ENCODE results near the gene USP24. TPM values are rescaled to one million over a fixed set of nuclear protein-coding genes. Genes with fewer than 3 reads are reported as not detected.

USP24 gene
- total RNA-seq, 2 experiments from 2014 or later = 53.8 to 63.7 TPM

- H3K27ac Mint-ChIP-seq = no peak overlapping the region
- no peaks in the 10 kb centered on the region for H3K9me3 Mint-ChIP-seq
- no peak overlapping the region for H3K4me3 Mint-ChIP-seq
- ATAC-seq (ENCODE audit: low read depth) (no peak), DNase-seq (no peak)
- H3K36me3 Mint-ChIP-seq = peaks cover 39% of the 10 kb centered on the region
- H3K27me3 Mint-ChIP-seq = no peaks in the 10 kb centered on the region
- POLR2A ChIA-PET = no interaction called here
- peaks cover 4% of the 10 kb centered on the region for H3K4me1 Mint-ChIP-seq
These were observed 144.6 kb downstream of the USP24 start for GRCh38 chr1:55070293-55071164.

GRCh38 chr1:55069280-55069679, 145.9 kb downstream of the USP24 start:
- Mint-ChIP-seq H3K27me3 (no peaks in the 10 kb centered on the region), H3K4me3 (no peak overlapping the region), H3K4me1 (peaks cover 3% of the 10 kb centered on the region), H3K36me3 (peaks cover 32% of the 10 kb centered on the region), H3K9me3 (no peaks in the 10 kb centered on the region), H3K27ac (peak overlapping the region; percentile 64)
- ATAC-seq (ENCODE audit: low read depth) (no peak), DNase-seq (no peak)
- POLR2A ChIA-PET = no interaction called here

DNA sequence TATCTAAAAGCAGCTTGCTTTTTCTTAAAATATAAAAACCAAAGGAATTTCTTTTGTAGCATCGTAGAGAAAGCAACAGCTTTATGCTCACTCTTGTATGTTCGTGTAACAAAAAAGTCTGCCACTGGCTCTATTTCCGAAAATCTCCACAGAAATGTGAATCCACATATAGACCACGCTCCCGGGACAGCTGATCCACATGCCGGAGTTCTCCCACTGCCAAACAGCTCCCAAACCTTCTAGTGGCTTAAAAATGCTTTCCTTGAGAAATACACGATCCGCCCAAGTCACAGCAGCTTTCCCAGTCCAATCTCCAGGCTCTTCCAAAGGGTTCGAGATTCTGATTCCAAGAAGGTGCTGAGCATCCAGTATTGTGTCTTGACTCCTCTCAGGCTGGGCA, 146.5 kb downstream of the USP24 start:
- no peak for DNase-seq
- peaks cover 2% of the 10 kb centered on the region for H3K4me1 Mint-ChIP-seq
- no peak for ATAC-seq (ENCODE audit: low read depth)
- H3K27ac Mint-ChIP-seq = no peak overlapping the region
- no peaks in the 10 kb centered on the region for H3K27me3 Mint-ChIP-seq
- no peak overlapping the region for H3K4me3 Mint-ChIP-seq
- POLR2A ChIA-PET = no interaction called here
- no peaks in the 10 kb centered on the region for H3K9me3 Mint-ChIP-seq
- H3K36me3 Mint-ChIP-seq = peaks cover 28% of the 10 kb centered on the region

GRCh38 chr1:55067914-55068313, 147.2 kb downstream of the USP24 start:
- Mint-ChIP-seq H3K4me3 (no peak overlapping the region), H3K27me3 (no peaks in the 10 kb centered on the region), H3K4me1 (no peaks in the 10 kb centered on the region), H3K9me3 (no peaks in the 10 kb centered on the region), H3K27ac (no peak overlapping the region), H3K36me3 (peaks cover 24% of the 10 kb centered on the region)
- ATAC-seq (ENCODE audit: low read depth) (no peak), DNase-seq (no peak)
- POLR2A ChIA-PET = no interaction called here

DNA sequence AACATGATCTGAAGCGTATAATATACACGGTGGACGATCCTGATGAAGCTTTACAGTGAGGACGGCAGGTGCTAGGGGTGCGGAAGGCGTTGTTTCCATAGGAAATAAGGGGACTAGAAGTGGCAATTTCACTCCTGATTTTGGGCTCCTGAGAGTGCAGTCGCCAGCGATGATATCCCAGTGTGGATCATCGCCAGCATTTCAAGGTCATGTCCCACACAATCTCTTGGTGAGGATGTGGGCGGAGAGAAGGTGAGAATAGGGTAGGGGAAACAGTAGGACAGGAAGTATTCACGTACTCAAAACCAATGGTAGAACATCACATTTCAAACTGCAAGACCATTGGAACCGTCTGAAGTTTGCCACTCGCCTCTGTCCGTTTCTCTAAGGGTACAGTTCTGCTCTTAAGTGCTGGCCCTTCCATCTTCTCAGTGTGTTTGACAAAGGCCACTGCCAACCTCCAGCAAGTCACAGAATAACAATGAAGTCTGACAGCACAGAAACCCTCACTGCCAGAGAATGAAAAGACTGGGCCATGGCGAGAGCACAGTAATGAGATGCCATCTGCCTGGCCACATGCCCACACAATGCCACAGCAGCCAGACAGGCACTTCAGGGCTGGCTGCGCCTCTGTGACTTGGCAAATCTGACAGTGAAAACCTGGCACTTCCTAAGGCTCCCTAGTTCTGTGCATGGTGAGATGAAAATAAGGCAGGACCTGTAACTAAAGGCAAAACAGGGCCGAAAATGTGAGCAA, 148.0 kb downstream of the USP24 start:
- Mint-ChIP-seq H3K36me3 (peaks cover 22% of the 10 kb centered on the region), H3K27ac (no peak overlapping the region), H3K4me1 (no peaks in the 10 kb centered on the region), H3K27me3 (no peaks in the 10 kb centered on the region), H3K4me3 (no peak overlapping the region), H3K9me3 (no peaks in the 10 kb centered on the region)
- DNase-seq (no peak), ATAC-seq (ENCODE audit: low read depth) (no peak)
- POLR2A ChIA-PET = no interaction called here

DNA sequence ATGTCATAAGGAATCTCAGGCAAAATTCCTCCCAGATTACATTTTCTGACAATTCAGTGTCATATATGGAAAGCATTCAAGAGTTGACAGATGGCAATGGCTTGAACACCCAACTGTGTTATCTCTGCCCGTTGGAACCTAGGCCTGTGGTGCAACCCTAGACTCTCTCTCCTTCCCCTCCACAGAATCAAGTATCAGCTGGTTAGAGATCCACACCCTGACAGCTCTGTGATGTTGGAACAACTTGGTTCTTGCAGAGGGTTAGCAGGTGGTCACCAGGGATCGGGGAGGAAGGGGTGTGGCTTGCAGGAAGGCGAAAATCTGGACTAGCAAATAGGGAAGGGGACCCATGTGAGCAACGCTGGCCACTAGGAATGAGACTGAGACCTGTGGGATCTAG, 149.5 kb downstream of the USP24 start:
- POLR2A ChIA-PET = no interaction called here
- H3K27ac Mint-ChIP-seq = no peak overlapping the region
- no peak overlapping the region for H3K4me3 Mint-ChIP-seq
- DNase-seq = no peak
- H3K9me3 Mint-ChIP-seq = no peaks in the 10 kb centered on the region
- ATAC-seq (ENCODE audit: low read depth) = no peak
- no peaks in the 10 kb centered on the region for H3K4me1 Mint-ChIP-seq
- H3K27me3 Mint-ChIP-seq = no peaks in the 10 kb centered on the region
- peaks cover 22% of the 10 kb centered on the region for H3K36me3 Mint-ChIP-seq

DNA sequence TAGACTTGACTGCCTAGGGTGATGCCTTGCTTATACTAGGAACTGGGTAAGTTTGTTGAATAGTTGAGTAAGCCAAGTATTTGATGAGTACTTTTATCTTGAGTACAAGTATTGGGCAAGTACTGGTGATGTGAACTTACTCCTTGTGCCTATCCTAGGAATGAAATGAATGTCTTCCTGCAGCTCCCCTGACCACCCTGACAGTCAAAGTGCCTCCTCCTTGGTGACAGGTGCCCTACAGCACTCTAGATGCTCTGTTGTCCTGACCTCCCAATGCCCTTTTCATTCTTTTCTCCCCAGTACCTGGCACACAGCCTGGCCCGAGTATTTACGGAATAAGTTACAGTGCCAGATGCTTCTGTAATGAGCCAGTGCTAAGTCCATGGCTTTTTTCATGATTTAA, 150.3 kb downstream of the USP24 start:
- no peak overlapping the region for H3K4me3 Mint-ChIP-seq
- peaks cover 4% of the 10 kb centered on the region for H3K4me1 Mint-ChIP-seq
- no peak for ATAC-seq (ENCODE audit: low read depth)
- peaks cover 18% of the 10 kb centered on the region for H3K36me3 Mint-ChIP-seq
- POLR2A ChIA-PET = no interaction called here
- H3K27ac Mint-ChIP-seq = no peak overlapping the region
- H3K9me3 Mint-ChIP-seq = no peaks in the 10 kb centered on the region
- no peak for DNase-seq
- H3K27me3 Mint-ChIP-seq = no peaks in the 10 kb centered on the region

DNA sequence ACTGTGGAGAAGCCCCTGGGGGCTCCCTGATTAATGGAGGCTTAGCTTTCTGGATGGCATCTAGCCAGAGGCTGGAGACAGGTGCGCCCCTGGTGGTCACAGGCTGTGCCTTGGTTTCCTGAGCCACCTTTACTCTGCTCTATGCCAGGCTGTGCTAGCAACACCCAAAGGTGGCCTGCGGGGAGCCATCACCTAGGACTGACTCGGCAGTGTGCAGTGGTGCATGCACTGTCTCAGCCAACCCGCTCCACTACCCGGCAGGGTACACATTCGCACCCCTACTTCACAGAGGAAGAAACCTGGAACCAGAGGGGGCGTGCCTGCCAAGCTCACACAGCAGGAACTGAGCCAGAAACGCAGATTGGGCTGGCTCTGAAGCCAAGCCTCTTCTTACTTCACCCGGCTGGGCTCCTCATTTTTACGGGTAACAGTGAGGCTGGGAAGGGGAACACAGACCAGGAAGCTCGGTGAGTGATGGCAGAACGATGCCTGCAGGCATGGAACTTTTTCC, 151.0 kb downstream of the USP24 start:
- Mint-ChIP-seq H3K4me3 (no peak overlapping the region), H3K9me3 (no peaks in the 10 kb centered on the region), H3K36me3 (peaks cover 18% of the 10 kb centered on the region), H3K4me1 (peaks cover 4% of the 10 kb centered on the region), H3K27ac (no peak overlapping the region), H3K27me3 (no peaks in the 10 kb centered on the region)
- DNase-seq = no peak
- POLR2A ChIA-PET = interaction anchor here (0.6 kb wide), 1 partner anchor 12 kb away, joined by 3 read pairs; no protein-coding TSS in a partner anchor
- ATAC-seq (ENCODE audit: low read depth) = no peak

- Mint-ChIP-seq H3K36me3 (peaks cover 12% of the 10 kb centered on the region), H3K27ac (no peak overlapping the region), H3K9me3 (no peaks in the 10 kb centered on the region), H3K27me3 (no peaks in the 10 kb centered on the region), H3K4me3 (no peak overlapping the region), H3K4me1 (peaks cover 4% of the 10 kb centered on the region)
- POLR2A ChIA-PET = no interaction called here
- ATAC-seq (ENCODE audit: low read depth) (no peak), DNase-seq (no peak)
These were observed 151.6 kb downstream of the USP24 start for GRCh38 chr1:55063577-55063942.

GRCh38 chr1:55062801-55063576, 152.2 kb downstream of the USP24 start:
- Mint-ChIP-seq H3K27me3 (no peaks in the 10 kb centered on the region), H3K4me3 (no peak overlapping the region), H3K9me3 (no peaks in the 10 kb centered on the region), H3K36me3 (peaks cover 11% of the 10 kb centered on the region), H3K4me1 (peaks cover 4% of the 10 kb centered on the region), H3K27ac (no peak overlapping the region)
- DNase-seq = no peak
- POLR2A ChIA-PET = no interaction called here
- no peak for ATAC-seq (ENCODE audit: low read depth)

DNA sequence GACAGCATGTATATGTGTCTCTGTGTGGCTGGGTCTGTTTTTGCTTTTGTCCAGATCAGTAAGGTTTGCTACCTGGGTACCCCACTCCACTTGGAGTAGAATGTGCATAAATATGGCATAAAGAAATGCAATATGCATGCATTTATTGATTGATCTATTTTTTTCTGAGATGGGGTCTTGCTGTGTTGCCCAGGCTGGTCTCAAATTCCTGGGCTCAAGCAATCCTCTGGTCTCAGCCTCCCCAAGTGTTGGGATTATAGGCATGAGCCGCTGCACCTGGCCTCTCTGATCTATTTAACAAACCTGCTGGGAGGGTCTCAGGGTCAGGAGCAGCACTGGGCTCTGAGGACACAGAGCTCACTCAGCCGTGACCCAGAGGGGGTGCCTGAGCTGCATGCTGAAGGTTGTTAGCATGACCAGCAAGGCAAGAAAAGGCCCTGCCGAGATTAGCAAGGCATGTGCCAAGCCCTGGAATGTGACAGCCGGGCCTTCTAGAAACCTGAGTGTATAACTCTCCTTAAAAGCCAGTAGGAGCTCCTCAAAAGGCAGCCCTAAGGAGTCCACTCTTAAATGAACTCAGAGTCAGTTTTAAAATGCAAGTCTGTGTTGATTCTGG, 153.3 kb downstream of the USP24 start:
- no peaks in the 10 kb centered on the region for H3K9me3 Mint-ChIP-seq
- H3K27me3 Mint-ChIP-seq = no peaks in the 10 kb centered on the region
- DNase-seq (no peak), ATAC-seq (ENCODE audit: low read depth) (no peak)
- POLR2A ChIA-PET = interaction anchor here (0.6 kb wide), 1 partner anchor 172 kb away, joined by 3 read pairs; no protein-coding TSS in a partner anchor
- no peak overlapping the region for H3K27ac Mint-ChIP-seq
- H3K36me3 Mint-ChIP-seq = peaks cover 5% of the 10 kb centered on the region
- H3K4me1 Mint-ChIP-seq = peaks cover 4% of the 10 kb centered on the region
- H3K4me3 Mint-ChIP-seq = no peak overlapping the region

DNA sequence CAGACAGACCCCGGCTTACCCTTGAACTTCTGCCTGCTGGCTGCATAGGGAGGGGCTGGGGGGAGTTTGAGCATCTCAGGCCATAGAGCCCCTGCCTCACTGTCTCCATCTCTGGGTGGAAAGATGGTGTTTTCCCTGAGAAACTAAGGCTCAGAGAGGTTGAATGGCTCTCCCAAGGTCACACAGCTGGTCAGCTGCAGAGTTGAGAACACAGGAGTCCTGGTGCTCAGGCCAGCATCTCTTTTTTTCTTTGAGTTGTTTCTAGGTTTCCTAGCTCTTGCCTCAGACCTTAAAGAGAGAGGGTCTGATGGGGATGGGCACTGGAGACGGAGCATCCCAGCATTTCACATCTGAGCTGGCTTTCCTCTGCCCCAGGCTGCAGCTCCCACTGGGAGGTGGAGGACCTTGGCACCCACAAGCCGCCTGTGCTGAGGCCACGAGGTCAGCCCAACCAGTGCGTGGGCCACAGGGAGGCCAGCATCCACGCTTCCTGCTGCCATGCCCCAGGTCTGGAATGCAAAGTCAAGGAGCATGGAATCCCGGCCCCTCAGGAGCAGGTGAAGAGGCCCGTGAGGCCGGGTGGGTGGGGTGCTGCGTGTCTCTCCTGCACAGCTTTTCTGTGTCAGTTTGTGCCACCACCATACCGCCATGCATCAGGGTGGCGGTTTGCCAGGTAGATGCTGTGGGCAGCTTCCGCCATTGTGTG, 154.0 kb downstream of the USP24 start:
- ATAC-seq (ENCODE audit: low read depth) = no peak
- H3K4me1 Mint-ChIP-seq = peaks cover 4% of the 10 kb centered on the region
- POLR2A ChIA-PET = no interaction called here
- H3K36me3 Mint-ChIP-seq = no peaks in the 10 kb centered on the region
- no peaks in the 10 kb centered on the region for H3K27me3 Mint-ChIP-seq
- no peak overlapping the region for H3K27ac Mint-ChIP-seq
- H3K4me3 Mint-ChIP-seq = no peak overlapping the region
- no peaks in the 10 kb centered on the region for H3K9me3 Mint-ChIP-seq
- DNase-seq = no peak

Data from activated naive CD8-positive, alpha-beta T cell treated with anti-CD3 and anti-CD28 coated beads, Interleukin-2, amount 10 ng/mL, durations not matched to agents 7 days and 5 days (primary cell).